NCI-H510A treated with DMSO at 0.1 percent for 48 hours (cell line): ENCODE measurements around the gene AGXT.

Source experiments
- DNase-seq: peaks from one replicate; lab custom pipeline; 2025; lab: John Stamatoyannopoulos, UW

AGXT gene

GRCh38 chr2:240868286-240869108 lies at the start of gene AGXT:
Gene AGXT, plus strand, starts transcription at chr2:240868824. Its CDS starts 42 bp downstream, at chr2:240868866.
- peak; percentile 46 for DNase-seq

DNA sequence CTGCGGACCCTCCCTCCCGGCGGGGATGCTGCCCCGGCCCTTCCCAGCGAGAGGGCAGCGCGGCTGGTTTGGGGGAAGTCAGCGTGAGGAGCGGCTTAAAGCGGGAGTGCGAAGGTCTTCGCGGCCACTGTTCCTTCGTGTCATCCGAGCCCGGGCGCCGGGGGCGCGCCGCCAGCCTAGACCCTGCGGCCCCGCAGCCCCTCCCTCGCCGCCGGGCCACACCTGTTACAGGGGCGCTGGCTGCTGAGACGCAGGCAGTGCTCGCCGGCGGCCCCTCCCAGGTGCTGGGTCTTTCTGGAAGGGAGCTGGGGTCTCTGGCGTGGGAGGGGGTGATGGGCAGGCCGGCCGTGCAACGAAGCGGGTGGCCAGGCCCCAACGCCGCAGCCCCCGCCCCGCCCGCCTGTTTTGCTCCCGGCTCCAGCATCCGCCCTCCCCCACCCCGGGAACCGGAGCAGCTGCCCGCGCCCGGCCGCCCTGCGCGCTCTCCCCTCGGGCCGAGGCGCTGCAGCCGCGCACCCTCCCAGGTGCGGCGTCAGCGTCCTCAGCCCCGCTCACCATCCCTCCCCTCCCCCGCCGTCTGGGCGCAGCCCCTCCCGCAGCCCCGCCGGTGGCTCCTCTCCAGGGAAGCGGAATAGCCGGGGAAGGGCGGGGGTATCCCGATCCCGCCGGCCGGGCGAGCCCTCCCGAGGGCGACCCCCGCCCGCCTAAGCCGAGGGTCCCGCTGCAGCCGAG lies 49.3 kb upstream of the AGXT start:
- peak; percentile 37 for DNase-seq

GRCh38 chr2:240819858-240820606 lies 48.6 kb upstream of the AGXT start, which contains the start of gene KIF1A:
Gene KIF1A, minus strand, starts transcription at chr2:240820219. Its CDS starts 22,467 bp downstream, at chr2:240797752.
- peak; percentile 76 for DNase-seq

GRCh38 chr2:240820607-240821428 lies 47.8 kb upstream of the AGXT start:
- peak; percentile 76 for DNase-seq

- peak; percentile 76 for DNase-seq
Observed at GRCh38 chr2:240821429-240821778, 47.2 kb upstream of the AGXT start.

- peak; percentile 67 for DNase-seq
Observed at GRCh38 chr2:240822280-240822847, 46.3 kb upstream of the AGXT start.

- no peak for DNase-seq
Observed at GRCh38 chr2:240823449-240824336, 44.9 kb upstream of the AGXT start.

DNA sequence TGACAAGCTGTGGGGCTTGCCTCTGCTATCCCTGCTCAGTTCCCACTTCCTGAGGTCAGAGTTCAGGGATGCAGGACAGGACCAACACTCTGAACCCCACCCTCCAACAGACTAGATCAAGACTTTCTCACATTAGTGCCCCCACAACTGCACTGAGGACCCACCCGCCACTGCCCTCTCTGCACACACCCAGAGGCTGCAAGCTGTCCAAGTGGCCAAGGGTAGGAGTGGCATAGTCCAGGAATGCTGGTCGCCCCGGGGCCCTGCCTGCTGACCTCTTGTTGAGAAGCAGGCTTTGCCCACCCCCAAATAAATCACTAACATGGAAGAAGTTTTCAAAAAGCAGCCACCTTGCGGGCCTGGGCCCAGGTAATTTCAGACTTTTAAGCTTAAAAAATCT lies 43.1 kb upstream of the AGXT start:
- DNase-seq = no peak

DNA sequence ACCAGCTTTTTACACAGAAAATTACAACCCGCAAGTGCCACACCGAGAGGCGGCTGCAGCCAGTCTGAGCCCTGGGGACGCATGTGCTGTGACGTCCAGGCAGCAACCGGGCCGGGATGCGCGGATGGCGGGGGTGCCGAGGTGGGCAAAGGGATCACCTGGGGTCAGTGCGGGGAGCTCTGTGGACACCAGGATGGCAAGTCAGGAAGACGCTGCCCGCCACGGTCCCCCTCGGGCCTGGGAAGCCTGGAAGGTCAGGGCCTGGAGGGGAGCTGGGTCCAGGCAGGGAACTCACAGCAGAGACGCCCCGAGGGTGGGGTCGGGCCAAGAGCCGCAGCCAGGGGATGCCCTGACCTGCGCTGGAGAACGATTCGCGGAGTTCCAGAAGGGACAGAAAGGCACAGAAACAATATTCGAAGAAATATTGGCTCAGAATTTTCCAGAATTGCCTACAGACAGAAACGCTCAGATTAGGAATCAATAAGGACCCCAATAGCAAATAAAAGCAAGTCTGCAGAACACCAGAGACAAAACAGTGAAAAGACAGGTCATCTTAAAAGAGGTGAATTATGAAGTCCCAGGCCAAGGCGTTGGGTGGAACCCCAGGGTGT lies 36.9 kb upstream of the AGXT start:
- DNase-seq = no peak

DNA sequence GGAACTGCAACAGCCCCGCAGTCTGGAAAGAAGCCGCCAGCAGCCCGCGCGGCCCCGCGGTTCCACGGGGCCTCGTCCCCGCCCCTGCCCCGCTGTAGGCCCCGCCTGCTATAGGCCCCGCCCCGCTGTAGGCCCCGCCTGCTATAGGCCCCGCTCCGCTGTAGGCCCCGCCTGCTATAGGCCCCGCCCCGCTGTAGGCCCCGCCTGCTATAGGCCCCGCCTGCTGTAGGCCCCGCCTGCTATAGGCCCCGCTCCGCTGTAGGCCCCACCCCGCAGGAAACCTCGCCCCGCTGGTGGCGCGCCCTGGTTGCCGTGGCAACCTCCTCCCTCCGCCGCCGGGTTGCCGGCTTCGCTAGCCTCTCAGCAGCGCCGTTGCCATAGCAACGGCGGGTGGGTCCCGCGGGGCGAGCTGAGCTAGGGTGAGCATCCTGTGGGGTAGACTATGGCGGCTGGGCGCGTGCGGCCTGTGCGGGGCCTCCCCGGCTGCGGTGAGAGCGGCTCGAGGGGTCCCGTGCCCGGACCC lies 36.4 kb upstream of the AGXT start:
- no peak for DNase-seq

DNA sequence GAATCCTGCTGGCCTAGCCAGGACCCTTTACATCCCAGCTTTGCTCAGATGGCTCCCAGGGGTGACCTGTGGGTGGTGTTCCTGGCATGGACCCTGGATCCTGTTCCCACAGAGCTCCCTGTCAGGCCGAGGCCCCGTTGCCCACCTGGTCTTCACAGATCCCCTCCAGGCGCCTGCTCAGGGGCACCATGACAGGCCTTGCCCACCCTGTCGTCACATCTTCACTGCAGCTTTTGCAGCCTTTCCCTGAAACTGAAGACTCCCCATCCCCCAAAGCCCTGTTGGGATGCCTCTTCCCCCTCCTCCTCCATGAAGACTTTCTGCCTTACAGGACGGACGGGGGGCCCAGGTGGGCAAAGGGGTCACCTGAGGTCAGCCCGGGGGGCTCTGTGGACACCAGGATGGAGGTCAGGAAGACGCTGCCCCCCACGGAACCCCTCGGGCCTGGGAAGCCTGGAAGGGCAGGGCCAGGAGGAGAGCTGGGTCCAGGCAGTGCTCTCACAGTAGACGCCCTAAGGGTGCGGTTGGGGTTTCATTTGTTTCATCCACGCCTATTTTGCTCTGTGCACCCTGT lies 35.6 kb upstream of the AGXT start:
- DNase-seq = no peak

DNA sequence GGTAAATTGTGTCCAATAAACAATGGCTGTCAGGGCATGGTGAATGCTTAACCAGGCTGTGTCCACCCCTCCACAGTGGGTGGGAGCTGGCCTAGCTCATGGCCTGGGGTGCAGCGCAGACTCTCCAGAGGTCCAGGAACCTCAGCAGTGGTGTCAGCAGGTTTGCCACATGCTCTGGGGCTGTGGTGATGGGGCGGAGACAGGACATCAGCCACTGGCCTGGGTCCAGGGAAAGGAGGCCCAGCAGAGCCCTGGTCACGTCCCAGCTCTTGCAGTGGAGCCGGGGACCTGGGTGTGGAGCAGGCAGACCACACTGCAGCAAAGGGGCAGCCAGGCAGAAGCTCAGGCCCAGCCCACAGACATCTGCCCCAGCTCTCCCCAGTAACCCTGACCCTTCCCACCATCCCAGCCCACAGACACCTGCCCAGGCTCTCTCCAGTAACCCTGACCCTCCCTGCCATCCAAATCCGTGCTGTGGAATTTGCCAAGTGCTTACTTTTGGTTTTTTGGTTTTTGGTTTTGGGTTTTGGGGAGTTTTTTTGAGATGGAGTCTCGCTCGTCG lies 34.8 kb upstream of the AGXT start:
- DNase-seq = no peak

GRCh38 chr2:240834377-240834975 lies 34.1 kb upstream of the AGXT start:
- no peak for DNase-seq

GRCh38 chr2:240835528-240835927 lies 33.1 kb upstream of the AGXT start:
- no peak for DNase-seq

DNA sequence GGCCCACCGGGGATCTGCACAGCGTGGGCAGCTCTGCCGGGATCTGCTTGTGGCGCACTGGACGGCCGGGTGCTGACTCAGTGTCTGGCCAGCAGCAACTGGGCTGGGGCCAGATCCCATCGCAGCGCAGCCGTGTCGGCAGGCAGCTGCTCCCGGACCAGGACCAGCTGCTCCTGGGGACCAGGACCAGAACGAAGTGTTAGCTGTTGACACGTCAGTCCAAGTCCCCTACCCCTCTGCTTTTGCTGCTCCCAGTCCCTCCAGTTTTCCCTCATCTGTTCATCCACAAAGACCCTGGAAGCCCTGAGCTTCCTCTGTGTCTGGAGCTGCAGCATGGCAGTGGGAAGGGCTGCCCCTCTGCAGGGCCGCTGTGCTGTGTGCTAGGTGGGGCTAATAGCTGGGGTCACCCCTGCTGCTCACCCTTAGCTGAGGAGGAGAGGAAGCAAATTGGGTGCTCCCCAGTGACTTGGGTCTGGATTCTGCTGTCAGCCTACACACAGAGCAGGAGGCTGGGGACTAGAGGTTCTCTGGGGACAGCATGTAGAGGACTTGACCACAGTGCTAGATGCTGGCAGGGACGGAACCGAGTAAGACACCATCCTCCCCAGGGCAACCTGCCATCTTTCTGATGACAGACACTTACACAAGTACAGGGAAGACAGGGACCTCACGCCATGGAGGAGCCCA lies 31.7 kb upstream of the AGXT start:
- no peak for DNase-seq

GRCh38 chr2:240837621-240838020 lies 31.0 kb upstream of the AGXT start:
- DNase-seq = no peak

DNA sequence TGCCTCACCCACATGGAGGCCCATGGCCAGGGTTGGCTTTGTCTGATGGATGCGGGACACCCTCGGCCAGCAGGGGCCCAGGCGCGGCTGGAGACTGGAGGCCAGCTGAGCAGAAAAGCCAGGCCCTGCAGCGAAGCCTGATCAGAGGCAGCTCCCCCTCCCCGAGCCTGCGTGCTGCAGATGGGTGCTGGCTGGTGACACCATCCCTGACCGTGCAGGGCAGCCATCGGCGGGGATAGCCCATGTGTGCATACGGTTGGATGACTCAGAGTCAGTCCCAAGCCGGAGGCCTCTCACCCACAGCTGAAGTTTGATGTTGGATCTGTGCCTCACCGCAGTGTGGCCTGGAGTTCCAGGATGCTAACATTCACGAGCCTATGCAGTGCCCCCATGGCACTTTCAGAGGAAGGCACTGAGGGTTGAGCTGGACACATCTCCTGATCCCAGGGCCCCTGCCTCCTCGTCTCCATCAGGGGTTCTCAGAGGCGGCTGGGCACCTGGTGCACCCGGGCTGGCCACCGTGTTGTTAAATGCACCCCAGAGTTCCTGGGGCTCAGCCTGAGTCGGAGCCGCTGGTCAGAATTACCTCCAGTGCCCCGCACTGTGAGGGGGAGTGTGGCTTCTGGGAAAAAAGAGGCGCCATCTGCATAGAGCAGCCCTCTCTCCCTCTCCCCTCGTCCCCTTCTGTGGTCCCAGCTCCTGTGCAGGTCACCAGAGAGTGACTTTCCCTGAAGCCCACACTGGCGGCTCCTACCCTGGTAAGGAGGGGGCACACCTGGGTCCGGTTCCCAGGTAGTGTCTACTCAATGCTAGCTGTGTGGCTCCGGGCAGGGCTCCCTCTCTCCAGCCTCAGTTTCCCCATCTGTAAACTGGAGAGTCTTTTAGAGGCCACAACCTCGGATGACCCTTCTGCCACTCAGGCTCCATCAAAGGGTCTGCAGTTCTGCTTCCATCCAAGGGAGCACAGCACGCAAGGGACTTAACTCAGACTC lies 29.2 kb upstream of the AGXT start:
- DNase-seq = no peak
